Right renal cortex interstitium (tissue), 3 donors: Measurements from ENCODE around the gene RALY. TPM values are rescaled to one million over a fixed set of nuclear protein-coding genes. Genes with fewer than 3 reads are reported as not detected.

ENCODE experiments used
- DNase-seq, 3 donors: peaks; one replicate each; pipeline ENCODE4 v3.0.0-alpha.2; 2013; ENCODE audit warnings: low read depth in 3 of 3, low spot score in 2 of 3
- polyA plus RNA-seq, 3 donors: library from polyadenylated mRNA; unstranded; fragments of 120-200 nt; gene quantifications; one replicate each; pipeline ENCODE4 v1.2.1, GENCODE V29; 2013; ENCODE audit not compliant: insufficient read length in 3 of 3

Gene RALY
- polyA plus RNA-seq, 3 donors: 143 to 151 (median 144) TPM

DNA sequence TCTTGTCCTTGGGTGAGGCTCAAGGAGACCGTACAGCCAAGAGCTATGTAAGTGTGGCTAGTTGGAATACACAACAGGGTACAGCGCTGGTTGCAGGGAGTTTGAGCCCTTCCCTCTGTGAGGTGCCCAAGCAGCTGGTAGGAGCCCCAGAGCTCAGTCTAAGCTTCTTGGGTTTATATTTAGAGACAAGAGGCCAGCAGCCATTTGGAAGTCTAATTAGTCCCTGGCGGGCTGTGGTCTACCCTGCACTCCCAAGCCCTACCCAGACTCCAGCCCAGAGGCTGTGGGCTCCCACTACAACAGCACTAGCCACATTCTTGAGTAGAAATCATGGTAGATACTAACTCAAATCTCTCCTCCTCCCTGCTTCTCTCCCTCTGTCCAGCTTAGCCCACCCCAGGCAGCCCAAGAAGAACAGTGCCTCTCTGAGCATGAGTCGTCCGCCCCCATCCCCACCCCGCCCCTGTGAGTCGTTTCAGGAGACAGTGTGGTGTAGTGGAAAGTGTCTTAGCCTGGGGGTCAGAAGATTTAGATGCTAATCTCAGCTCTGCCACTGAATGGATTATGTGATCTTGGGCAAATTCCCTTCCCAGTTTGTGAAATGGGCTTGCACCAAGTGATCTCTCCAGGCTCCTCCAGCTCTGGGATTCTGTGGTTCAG, 80.5 kb downstream of the RALY start:
- DNase-seq: no peak

- DNase-seq: no peak
Observed at GRCh38 chr20:34075647-34076046, 81.9 kb downstream of the RALY start.

- no peak for DNase-seq
Observed at GRCh38 chr20:34076952-34077351, 83.2 kb downstream of the RALY start.

GRCh38 chr20:34078540-34078939, 84.8 kb downstream of the RALY start:
- DNase-seq: no peak

DNA sequence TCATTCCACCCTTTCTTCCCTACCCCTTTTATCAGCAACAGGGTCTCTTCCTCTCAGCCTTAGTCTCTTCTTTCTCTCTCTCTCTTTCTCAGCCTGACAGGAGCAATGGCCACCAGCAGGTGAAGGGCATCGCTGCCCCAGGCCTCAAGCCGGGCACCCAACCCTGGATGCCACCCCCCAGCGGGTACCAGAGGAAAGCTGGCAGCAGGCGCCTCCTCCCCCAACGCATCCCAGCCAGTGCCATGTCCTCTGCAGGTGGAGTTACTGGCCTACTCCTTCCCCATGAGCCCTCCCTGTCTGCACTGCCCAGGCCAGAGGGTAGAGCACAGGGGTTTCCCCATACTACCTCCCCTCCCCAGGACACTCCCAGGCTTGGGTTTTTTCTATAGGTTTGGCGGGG, 86.1 kb downstream of the RALY start:
- no peak for DNase-seq

GRCh38 chr20:34082232-34082887, 88.6 kb downstream of the RALY start:
- no peak for DNase-seq

GRCh38 chr20:34083137-34083536, 89.4 kb downstream of the RALY start:
- no peak for DNase-seq

DNA sequence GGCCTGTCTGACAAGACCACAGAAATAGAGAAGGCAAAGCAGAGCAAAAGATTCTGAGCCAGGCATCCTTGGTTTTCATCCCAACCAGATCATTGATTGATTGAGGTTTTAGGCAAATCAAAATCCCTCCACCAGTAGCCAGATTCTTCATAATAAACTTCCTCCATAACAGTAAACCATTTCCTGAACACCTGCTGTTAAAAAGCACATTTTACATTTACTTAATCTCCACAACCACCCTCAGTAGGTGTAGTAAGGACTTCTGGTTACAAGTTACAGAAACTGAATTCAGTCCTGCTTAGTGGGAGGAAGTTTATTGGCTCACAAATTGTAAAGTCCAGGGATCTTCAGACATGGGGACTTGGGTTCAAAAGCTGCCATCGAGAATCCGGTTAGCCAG, 90.1 kb downstream of the RALY start:
- DNase-seq: no peak

DNA sequence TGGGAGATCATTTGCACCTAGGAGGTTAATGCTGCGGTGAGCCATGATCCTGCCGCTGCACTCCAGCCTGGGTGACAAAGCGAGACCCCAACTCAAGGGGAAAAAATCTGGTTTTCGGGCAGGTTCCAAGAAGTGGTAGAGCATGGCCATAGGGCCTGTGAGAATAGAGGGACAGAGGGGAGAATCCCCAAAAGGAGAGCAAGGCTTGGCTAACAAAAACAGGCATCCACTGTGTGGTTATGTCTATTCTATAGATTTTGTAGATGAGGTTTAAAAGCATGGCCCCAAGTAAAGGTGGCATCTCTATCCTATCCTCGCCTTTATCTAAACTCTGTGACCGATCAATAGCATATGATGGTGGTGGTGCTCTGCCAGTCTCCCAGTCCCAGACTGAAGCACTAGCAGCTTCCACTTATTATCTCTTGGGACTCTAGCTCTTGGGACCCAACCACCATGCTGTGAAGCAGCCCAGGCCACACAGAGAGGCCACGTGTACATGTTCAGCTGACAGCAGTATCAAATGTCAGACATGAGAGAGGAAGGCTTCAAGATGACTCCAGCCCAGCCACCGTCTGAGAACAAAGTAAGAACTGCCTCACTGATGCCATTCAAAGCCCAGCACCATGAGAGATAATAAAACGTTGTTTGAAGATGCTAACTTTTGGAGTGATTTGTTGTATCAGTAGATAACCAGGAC, 90.7 kb downstream of the RALY start:
- DNase-seq: no peak

- DNase-seq: no peak
Observed at GRCh38 chr20:34085544-34086040, 91.9 kb downstream of the RALY start.

DNA sequence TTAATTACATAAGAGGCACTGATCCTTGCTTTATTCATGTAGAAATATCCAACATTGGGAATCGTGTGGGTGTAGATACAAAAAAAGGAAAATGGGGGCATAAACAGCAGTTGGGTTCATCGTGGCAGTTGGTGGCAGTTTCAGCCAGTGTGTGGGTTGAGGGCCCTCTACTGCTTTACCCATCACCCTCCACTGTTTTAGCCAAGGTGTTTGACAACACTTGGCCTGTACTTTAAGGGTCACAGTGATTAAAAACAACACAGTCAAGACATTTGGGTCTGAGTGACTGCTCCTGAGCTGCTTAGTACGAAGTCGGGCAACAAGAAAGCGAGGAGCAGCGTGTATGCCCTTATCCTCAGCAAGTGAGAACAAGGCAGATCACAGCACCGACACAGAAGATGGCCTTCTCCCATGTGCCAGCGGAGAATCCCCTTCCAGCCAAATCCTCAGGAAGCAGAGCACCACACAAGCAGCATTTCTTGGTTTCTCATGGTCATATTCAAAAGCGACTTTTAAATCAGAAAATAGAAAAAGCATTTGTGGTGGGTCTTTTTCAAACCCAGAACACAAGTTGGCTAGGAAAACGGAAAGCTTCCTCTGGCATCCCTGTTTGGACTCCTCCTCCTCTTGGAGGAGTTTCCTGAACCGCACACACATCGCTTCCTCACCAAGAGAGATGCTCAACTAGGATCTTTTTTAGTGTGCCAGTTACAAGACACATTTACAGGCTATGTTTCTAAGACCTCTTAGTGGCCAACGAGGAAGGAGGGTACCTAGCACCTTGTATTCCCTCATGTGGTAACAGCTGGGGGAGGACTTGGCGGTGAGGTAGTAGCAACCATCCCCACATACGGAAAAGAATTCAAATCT, 94.8 kb downstream of the RALY start:
- DNase-seq: no peak

DNA sequence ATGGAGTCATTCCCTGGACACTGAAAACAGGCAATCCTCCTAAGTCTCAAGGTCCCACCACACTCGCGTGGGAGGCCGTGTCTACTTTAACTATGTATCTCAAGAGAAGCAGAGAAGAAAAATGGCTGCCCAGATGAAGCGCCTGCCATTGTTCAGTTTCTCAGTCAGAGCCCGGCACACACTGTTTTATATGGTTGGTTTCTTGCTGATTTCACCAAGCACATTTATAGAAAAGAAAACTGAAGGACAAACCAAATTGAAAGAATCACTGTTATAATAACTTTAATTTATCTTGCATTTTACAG, 95.4 kb downstream of the RALY start:
- no peak for DNase-seq

DNA sequence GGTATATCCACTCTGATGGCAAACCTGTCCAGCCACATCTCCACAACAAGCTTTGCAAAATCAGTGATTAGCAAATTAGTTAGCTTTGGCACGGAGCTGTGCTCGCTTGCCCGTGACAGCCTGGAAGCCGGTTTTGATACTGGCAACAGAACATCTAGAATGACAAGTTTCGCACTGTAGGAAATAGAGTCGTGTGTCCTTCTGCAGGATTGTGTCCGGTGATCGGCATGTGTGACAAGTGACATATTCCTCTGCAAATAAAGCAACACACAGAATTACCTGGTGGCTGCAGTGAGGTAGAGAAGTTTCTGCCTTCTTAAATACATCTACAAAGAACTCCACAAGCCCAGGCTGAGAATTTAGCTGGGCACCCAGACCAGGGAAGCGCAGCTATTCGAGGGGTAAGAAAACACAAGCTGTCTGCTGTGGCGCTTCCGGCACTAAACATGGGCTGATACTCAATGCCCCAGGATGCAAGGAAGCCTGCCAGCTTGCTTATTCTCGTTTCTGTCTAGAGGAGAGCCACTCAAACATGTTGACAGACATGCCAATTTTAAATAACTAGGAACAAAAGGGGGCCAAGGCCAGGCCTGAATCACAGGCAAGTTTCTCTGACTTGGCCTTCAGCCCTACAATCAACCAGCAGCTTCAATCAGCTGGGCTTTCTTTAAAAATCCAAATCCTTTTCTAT, 96.1 kb downstream of the RALY start:
- DNase-seq: no peak

GRCh38 chr20:34090645-34091044, 96.9 kb downstream of the RALY start:
- no peak for DNase-seq

DNA sequence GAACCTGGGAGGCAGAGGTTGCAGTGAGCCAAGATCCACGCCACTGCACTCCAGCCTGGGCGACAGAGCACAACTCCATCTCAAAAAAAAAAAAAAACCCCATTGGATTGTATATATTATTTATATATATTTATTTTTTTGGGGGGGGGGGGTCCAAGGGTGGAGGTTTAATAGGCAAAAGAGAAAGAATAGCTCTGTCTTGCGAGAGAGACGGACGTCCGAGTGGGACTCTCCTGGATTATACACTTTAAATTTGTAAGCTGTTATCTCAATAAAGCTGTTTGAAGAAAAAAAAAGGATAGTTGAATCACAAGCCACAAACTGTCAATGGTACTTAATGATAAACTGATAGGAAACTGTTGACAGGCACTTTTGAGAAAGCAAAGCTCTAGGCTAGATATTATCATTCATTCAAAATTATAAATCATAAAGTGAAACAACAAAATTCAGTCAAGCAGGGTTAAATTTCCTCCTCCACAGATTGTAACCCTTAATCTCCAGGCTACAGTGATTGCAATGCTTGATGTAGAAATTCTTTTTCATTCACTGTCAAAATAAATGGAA, 98.0 kb downstream of the RALY start:
- no peak for DNase-seq

GRCh38 chr20:34093895-34094294, 100.2 kb downstream of the RALY start:
- DNase-seq: no peak

GRCh38 chr20:34095825-34096224, 102.1 kb downstream of the RALY start:
- no peak for DNase-seq

DNA sequence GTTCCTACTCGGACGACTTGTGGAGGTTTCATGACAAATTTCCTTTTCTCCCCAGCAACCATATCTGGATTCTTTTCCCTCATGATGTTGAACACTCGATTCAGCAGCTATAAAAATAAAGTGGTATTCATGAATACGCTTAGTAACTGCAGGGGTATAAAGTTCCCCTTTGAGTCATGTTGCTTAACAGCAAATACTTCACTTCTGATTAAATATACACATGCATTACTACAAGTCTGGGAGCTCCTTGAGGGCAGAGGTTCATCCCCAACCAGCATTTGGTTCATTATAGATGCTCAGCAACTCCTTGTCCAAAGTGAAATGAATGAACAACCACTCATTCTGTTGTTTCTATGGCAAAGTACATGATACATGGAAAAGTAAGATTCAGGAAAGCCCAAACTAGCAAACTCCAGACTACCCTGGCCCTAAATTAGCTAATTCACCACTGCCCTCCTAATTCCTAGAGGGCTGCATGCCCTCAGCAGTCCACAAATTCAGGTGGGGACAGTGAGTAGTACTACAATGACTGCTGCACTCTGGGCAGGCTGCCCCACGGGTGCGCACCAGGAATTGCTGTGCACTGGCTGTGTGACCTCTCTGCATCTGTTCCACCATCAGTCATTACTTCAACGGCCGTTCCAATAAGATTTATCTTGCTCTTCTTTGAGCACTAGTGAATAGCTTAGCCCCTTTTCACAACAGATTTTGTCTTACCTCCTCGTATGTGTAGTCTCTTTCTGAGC, 103.2 kb downstream of the RALY start:
- DNase-seq: no peak

DNA sequence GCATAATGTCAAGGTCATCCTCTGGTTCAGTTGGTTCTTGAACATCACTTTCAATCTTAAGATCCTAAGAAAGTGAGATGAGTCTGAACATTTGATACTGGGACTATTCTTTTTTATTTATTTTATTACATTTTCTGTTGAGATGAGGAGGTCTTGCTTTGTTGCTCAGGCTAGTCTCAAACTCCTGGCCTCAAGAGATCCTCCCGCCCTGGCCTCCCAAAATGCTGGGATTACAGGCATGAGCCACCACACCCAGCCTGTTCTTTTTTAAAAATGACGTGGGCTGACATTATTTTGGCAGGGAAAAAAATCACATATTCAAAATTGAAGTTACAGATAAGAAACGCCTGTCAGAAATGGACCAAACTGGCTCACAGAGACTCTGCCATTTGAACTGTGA, 104.9 kb downstream of the RALY start:
- DNase-seq: no peak

GRCh38 chr20:34099675-34100074, 106.0 kb downstream of the RALY start:
- DNase-seq: no peak
